Measurements from ENCODE around the gene PCDHA9.

Gene PCDHA9

DNA sequence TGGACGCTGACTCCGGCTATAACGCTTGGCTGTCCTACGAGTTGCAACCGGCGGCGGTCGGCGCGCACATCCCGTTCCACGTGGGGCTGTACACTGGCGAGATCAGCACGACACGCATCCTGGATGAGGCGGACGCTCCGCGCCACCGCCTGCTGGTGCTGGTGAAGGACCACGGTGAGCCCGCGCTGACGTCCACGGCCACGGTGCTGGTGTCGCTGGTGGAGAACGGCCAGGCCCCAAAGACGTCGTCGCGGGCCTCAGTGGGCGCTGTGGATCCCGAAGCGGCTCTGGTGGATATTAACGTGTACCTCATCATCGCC is 29.0 kb downstream of the PCDHA9 start:
- DNase-seq (ENCODE audit: low read depth, low spot score): no peak

DNA sequence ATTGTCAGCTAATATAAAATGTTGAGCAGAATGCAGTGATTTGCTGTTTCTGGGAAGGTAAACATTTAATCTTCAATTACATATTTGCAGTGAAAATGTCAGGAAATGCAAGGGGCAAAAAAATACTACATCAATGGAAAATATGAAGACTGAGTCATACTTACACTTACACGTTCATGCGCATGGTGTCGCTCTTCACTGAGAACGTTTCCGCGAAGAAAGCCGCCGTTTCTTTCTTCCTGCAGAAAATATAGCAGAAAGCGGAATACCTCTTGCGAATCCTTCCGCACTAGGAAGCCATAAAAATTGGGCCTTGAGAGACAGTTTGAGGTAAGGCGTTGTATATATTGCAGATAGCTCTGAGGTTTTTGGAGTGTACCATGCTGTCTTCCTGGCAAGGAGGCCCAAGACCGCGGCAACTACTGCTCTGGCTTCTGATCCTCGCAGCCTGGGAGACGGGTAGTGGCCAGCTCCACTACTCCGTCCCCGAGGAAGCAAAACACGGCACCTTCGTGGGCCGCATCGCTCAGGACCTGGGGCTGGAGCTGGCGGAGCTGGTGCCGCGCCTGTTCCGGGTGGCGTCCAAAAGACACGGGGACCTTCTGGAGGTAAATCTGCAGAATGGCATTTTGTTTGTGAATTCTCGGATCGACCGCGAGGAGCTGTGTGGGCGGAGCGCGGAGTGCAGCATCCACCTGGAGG is 33.9 kb downstream of the PCDHA9 start, which contains the start of gene PCDHA13:
Gene PCDHA13, plus strand, starts transcription at position 236 of the 702 bp plus-strand sequence. Its CDS starts 145 bp downstream, at position 381.
- no peak for DNase-seq (ENCODE audit: low read depth, low spot score)

DNA sequence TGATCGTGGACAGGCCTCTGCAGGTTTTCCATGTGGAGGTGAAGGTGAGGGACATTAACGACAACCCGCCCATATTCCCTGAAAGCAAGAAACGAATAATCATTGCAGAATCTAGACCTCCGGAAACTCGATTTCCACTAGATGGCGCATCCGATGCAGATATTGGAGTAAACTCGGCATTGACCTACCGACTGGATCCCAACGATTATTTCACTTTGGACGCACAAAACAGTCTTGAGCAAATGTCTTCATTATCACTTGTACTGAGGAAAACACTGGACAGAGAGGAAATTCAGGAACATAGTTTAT is 34.4 kb downstream of the PCDHA9 start:
- no peak for DNase-seq (ENCODE audit: low read depth, low spot score)

DNA sequence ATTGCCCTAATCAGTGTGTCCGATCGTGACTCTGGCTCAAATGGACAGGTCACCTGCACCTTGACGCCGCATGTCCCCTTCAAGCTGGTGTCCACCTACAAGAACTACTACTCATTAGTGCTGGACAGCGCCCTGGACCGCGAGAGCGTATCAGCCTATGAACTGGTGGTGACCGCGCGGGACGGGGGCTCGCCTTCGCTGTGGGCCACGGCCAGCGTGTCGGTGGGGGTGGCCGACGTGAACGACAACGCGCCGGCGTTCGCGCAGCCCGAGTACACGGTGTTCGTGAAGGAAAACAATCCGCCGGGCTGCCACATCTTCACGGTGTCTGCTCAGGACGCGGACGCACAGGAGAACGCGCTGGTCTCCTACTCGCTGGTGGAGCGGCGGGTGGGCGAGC is 35.2 kb downstream of the PCDHA9 start:
- DNase-seq (ENCODE audit: low read depth, low spot score): no peak

- DNase-seq (ENCODE audit: low read depth, low spot score): no peak
These were observed 35.9 kb downstream of the PCDHA9 start for GRCh38 chr5:140883927-140884697.

All from brain pericyte (primary cell).